Islet precursor cell (in vitro differentiated cells): ENCODE measurements around the gene SH3GLB1.
"Not testable (repeated sequence)": the region's sequence is repeated elsewhere in the genome, so short reads cannot be mapped to it uniquely, and the experiment has no call there.

Experiments
- DNase-seq: peaks from one replicate; pipeline ENCODE4 v3.0.0-alpha.2; 2018

SH3GLB1 gene

GRCh38 chr1:86704458-86704971 lies at the start of gene SH3GLB1:
Gene SH3GLB1, plus strand, starts transcription at chr1:86704576. Its CDS starts 324 bp downstream, at chr1:86704900.
- peak; percentile 94 for DNase-seq

GRCh38 chr1:86658381-86658780 lies 46.0 kb upstream of the SH3GLB1 start:
- not testable (repeated sequence) for DNase-seq

GRCh38 chr1:86666368-86666767 lies 38.0 kb upstream of the SH3GLB1 start:
- peak; percentile 50 for DNase-seq

- no peak for DNase-seq
These were observed 16.8 kb upstream of the SH3GLB1 start for GRCh38 chr1:86687595-86687994.

GRCh38 chr1:86692641-86693040 lies 11.7 kb upstream of the SH3GLB1 start:
- no peak for DNase-seq

- no peak for DNase-seq
These were observed 9.0 kb upstream of the SH3GLB1 start for GRCh38 chr1:86695400-86695799.

- DNase-seq = no peak
These were observed 7.9 kb upstream of the SH3GLB1 start for GRCh38 chr1:86696522-86696921.

GRCh38 chr1:86699186-86699585 lies 5.2 kb upstream of the SH3GLB1 start:
- no peak for DNase-seq

GRCh38 chr1:86701731-86702130 lies 2.6 kb upstream of the SH3GLB1 start:
- no peak for DNase-seq

- DNase-seq = not testable (repeated sequence)
These were observed 1.4 kb upstream of the SH3GLB1 start for GRCh38 chr1:86702954-86703494.

- no peak for DNase-seq
These were observed 499 bp upstream of the SH3GLB1 start for GRCh38 chr1:86703696-86704457.

- peak; percentile 83 for DNase-seq
These were observed 742 bp downstream of the SH3GLB1 start for GRCh38 chr1:86704972-86705664.

GRCh38 chr1:86705665-86705985 lies 1.2 kb downstream of the SH3GLB1 start:
- no peak for DNase-seq

GRCh38 chr1:86706018-86706635 lies 1.8 kb downstream of the SH3GLB1 start:
- no peak for DNase-seq

GRCh38 chr1:86708920-86709319 lies 4.5 kb downstream of the SH3GLB1 start:
- no peak for DNase-seq

- no peak for DNase-seq
These were observed 7.9 kb downstream of the SH3GLB1 start for GRCh38 chr1:86712088-86712860.

- DNase-seq = no peak
These were observed 9.1 kb downstream of the SH3GLB1 start for GRCh38 chr1:86713477-86713876.

- DNase-seq = no peak
These were observed 9.8 kb downstream of the SH3GLB1 start for GRCh38 chr1:86714159-86714558.

GRCh38 chr1:86714561-86715244 lies 10.3 kb downstream of the SH3GLB1 start:
- no peak for DNase-seq

- no peak for DNase-seq
These were observed 14.4 kb downstream of the SH3GLB1 start for GRCh38 chr1:86718786-86719185.

- no peak for DNase-seq
These were observed 27.0 kb downstream of the SH3GLB1 start for GRCh38 chr1:86731416-86731815.

GRCh38 chr1:86733340-86733739 lies 29.0 kb downstream of the SH3GLB1 start:
- DNase-seq = no peak
